HepG2 (cell line): ENCODE data around the gene KCNAB1. TPM values are rescaled to one million over a fixed set of nuclear protein-coding genes. Genes with fewer than 3 reads are reported as not detected.

Experiments used
- ADNP ChIP-seq: sonication (generic); formaldehyde crosslinking; IDR thresholded peaks from 2 replicates; pipeline ENCODE4 v1.4.0; 2020; ENCODE audit warnings: missing genetic modification reagents
- BRCA1 ChIP-seq: sonication (generic); formaldehyde crosslinking; IDR thresholded peaks from 2 replicates; pipeline ENCODE4 v1.4.0; 2020; ENCODE audit warnings: missing genetic modification reagents
- CENPT ChIP-seq: sonication (generic); formaldehyde crosslinking; IDR thresholded peaks from 2 replicates; pipeline ENCODE4 v1.8.0; 2022; ENCODE audit warnings: low read depth, mild to moderate bottlenecking, moderate library complexity, missing genetic modification reagents
- EHMT2 ChIP-seq: fragments of 200-600 bp; sonication (generic); IDR thresholded peaks from 2 replicates; pipeline ENCODE4 v1.7.0; 2017; ENCODE audit warnings: antibody characterized with exemption, low read depth, low read length, borderline replicate concordance
- ERF ChIP-seq: IDR thresholded peaks from 2 replicates; pipeline ENCODE4 v1.6.1; 2018; ENCODE audit warnings: missing biosample characterization, missing genetic modification reagents
- EZH2 ChIP-seq: conservative IDR thresholded peaks from 2 replicates; pipeline ENCODE4 v1.6.1; 2012; ENCODE audit warnings: mild to moderate bottlenecking, low read depth, low read length, moderate library complexity
- JUN ChIP-seq: sonication (generic); formaldehyde crosslinking; IDR thresholded peaks from 2 replicates; pipeline ENCODE4 v1.4.0; 2020; ENCODE audit warnings: mild to moderate bottlenecking, missing genetic modification reagents
- KDM5A ChIP-seq: fragments of 200-600 bp; sonication (generic); IDR thresholded peaks from 2 replicates; pipeline ENCODE4 v1.7.0; 2018; ENCODE audit warnings: antibody characterized with exemption, mild to moderate bottlenecking, low read length, borderline replicate concordance
- MLX ChIP-seq: IDR thresholded peaks from 2 replicates; pipeline ENCODE4 v1.6.1; 2016
- MXI1 ChIP-seq: IDR thresholded peaks from 3 replicates; pipeline ENCODE4 v1.6.1; 2012; ENCODE audit warnings: low read depth, low read length, inconsistent platforms, borderline replicate concordance
- NCOA1 ChIP-seq: sonication (generic); formaldehyde crosslinking; IDR thresholded peaks from 2 replicates; pipeline ENCODE4 v1.9.0; 2021; ENCODE audit warnings: missing genetic modification reagents
- NR0B2 ChIP-seq: sonication (generic); formaldehyde crosslinking; IDR thresholded peaks from 2 replicates; pipeline ENCODE4 v1.4.0; 2020; ENCODE audit warnings: mild to moderate bottlenecking, missing genetic modification reagents
- RBFOX2 ChIP-seq: fragments of 200-400 bp; formaldehyde crosslinking; IDR thresholded peaks from 2 replicates; pipeline ENCODE4 v1.6.1; 2017; ENCODE audit warnings: low read depth, mild to moderate bottlenecking, low read length
- RCOR2 ChIP-seq: IDR thresholded peaks from 2 replicates; pipeline ENCODE4 v1.6.1; 2016; ENCODE audit warnings: missing biosample characterization, missing genetic modification reagents
- TOPORS ChIP-seq: sonication (generic); formaldehyde crosslinking; IDR thresholded peaks from 2 replicates; pipeline ENCODE4 v1.8.0; 2023; ENCODE audit warnings: mild to moderate bottlenecking, missing genetic modification reagents
- ZFP91 ChIP-seq: sonication (generic); formaldehyde crosslinking; IDR thresholded peaks from 2 replicates; pipeline ENCODE4 v1.9.0; 2022; ENCODE audit warnings: missing genetic modification reagents, mild to moderate bottlenecking, borderline replicate concordance
- ZNF317 ChIP-seq: sonication (generic); formaldehyde crosslinking; IDR thresholded peaks from 2 replicates; pipeline ENCODE4 v1.5.0; 2020; ENCODE audit warnings: mild to moderate bottlenecking, missing genetic modification reagents
- ZNF337 ChIP-seq: sonication (generic); formaldehyde crosslinking; IDR thresholded peaks from 2 replicates; pipeline ENCODE4 v1.5.1; 2020; ENCODE audit warnings: missing genetic modification reagents, low read depth, mild to moderate bottlenecking, borderline replicate concordance
- ZNF558 ChIP-seq: sonication (generic); formaldehyde crosslinking; IDR thresholded peaks from 2 replicates; pipeline ENCODE4 v1.9.0; 2022; ENCODE audit warnings: mild to moderate bottlenecking, missing genetic modification reagents, borderline replicate concordance
- ZNF75D ChIP-seq: sonication (generic); formaldehyde crosslinking; IDR thresholded peaks from 2 replicates; pipeline ENCODE4 v1.8.1; 2023; ENCODE audit warnings: missing genetic modification reagents, mild to moderate bottlenecking, borderline replicate concordance
- polyA plus RNA-seq, 8 experiments: library from polyadenylated mRNA; depleted of rRNA in 3 of 8; stranded (reverse) in 7 of 8; unstranded in 1 of 8; fragments of >200 nt; fragmentation: Illumina TruSeq in 4 of 8; extraction: Trizol in 4 of 8; gene quantifications; 2 replicates each; pipeline versions ENCODE4 v1.2.1 to v1.2.3, GENCODE V29; 2011 to 2016; ENCODE audit warnings: low read depth in 4 of 8, missing spikeins in 1 of 8, mixed read lengths in 1 of 8; ENCODE audit not compliant: insufficient read depth in 1 of 8
- total RNA-seq, 5 experiments: library from RNA; depleted of rRNA; stranded (reverse); fragments of >200 nt; fragmentation: Illumina TruSeq; extraction: Trizol; gene quantifications; 2 replicates each; pipeline ENCODE4 v1.2.3, GENCODE V29; 2016; ENCODE audit warnings: low read depth in 1 of 5
- TF ChIP-seq, protein P1 (sequence below): sonication (generic); formaldehyde crosslinking; IDR thresholded peaks from 2 replicates; pipeline ENCODE4 v1.8.1; 2023; ENCODE audit warnings: mild to moderate bottlenecking, missing genetic modification reagents, borderline replicate concordance

KCNAB1 gene
- total and polyA plus RNA-seq, 2 of the 13 experiments (the other 11 are each of a cell fraction or from before 2014, with no cell fraction given) = not detected

- TF ChIP-seq ZNF337 (CRISPR knock-in tag) (no peak), JUN (CRISPR knock-in tag) (no peak), MLX (CRISPR knock-in tag) (no peak), RBFOX2 (no peak), TOPORS (0 out of 2 replicates have a peak, but pooled peaks have one; percentile 8), ZNF558 (CRISPR knock-in tag) (no peak), ZNF317 (CRISPR knock-in tag) (no peak), EZH2 (no peak), NR0B2 (no peak), BRCA1 (CRISPR knock-in tag) (no peak), ADNP (CRISPR knock-in tag) (no peak), ZNF75D (CRISPR knock-in tag) (no peak), KDM5A (no peak), CENPT (CRISPR knock-in tag) (no peak), EHMT2 (no peak), ERF (no peak), RCOR2 (CRISPR knock-in tag) (no peak), NCOA1 (CRISPR knock-in tag) (no peak), MXI1 (0 out of 3 replicates have a peak, but pooled peaks have one; percentile 21), ZFP91 (CRISPR knock-in tag) (no peak)
- TF ChIP-seq, protein P1, sequence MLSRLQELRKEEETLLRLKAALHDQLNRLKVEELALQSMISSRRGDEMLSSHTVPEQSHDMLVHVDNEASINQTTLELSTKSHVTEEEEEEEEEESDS (CRISPR knock-in tag) = no peak
These were observed 433.5 kb downstream of the KCNAB1 start (continued) for GRCh38 chr3:156553705-156554356.
